PC-3 (cell line): ENCODE results near the gene SIPA1L3. TPM values are rescaled to one million over a fixed set of nuclear protein-coding genes. Genes with fewer than 3 reads are reported as not detected.

Experiments
- ATAC-seq: fragments of 200-7000 bp; cut with Tn5 transposase; 2 replicates; pipeline ENCODE4 v1.9.1; 2020; ENCODE audit warnings: mild to moderate bottlenecking, moderate library complexity
- BruUV-seq: library from RNA; stranded (reverse); fragments of 400-500 nt; replicated peaks from 2 replicates; lab custom pipeline; 2021; lab: Mats Ljungman, UMichigan
- CTCF ChIA-PET: fragments of 300-600 bp; sonication (Branson Sonifier 250); formaldehyde crosslinking; loops from one replicate; lab custom pipeline; 2022; ENCODE audit warnings: antibody characterized with exemption; lab: Charles Lee
- POLR2A ChIA-PET: fragments of 300-600 bp; sonication (Branson Sonifier 250); formaldehyde crosslinking; loops from one replicate; lab custom pipeline; 2022; ENCODE audit warnings: antibody characterized with exemption; ENCODE audit not compliant: unreplicated experiment; lab: Charles Lee
- DNase-seq: peaks from one replicate; pipeline ENCODE4 v3.0.0-alpha.2; 2015
- H2AFZ ChIP-seq: fragments of 300-600 bp; sonication (generic); 2 replicates; pipeline ENCODE4 v1.6.0; 2016; ENCODE audit warnings: antibody characterized with exemption, low read length
- H3F3A ChIP-seq: fragments of 300-600 bp; sonication (generic); one replicate; pipeline ENCODE4 v1.6.0; 2017; ENCODE audit warnings: antibody characterized with exemption, low read length, control low read depth, mild to moderate bottlenecking; ENCODE audit not compliant: unreplicated experiment
- H3K27ac ChIP-seq: fragments of 300-600 bp; sonication (generic); 2 replicates; pipeline ENCODE4 v1.5.1; 2016; ENCODE audit warnings: mild to moderate bottlenecking, low read length
- H3K27me3 ChIP-seq: fragments of 300-600 bp; sonication (generic); 2 replicates; pipeline ENCODE4 v1.6.1; 2016; ENCODE audit warnings: low read length, mixed read lengths
- H3K36me3 ChIP-seq: fragments of 300-600 bp; sonication (generic); 2 replicates; pipeline ENCODE4 v1.6.1; 2016; ENCODE audit warnings: low read depth, mixed run types, low read length, mixed read lengths
- H3K4me1 ChIP-seq: fragments of 300-600 bp; sonication (generic); 2 replicates; pipeline ENCODE4 v1.5.1; 2016; ENCODE audit warnings: low read length; ENCODE audit not compliant: insufficient read depth
- H3K4me2 ChIP-seq: fragments of 300-600 bp; sonication (generic); 2 replicates; pipeline ENCODE4 v1.6.0; 2016; ENCODE audit warnings: low read length
- H3K4me3 ChIP-seq: fragments of 300-600 bp; sonication (generic); 2 replicates; pipeline ENCODE4 v1.5.1; 2016; ENCODE audit warnings: mild to moderate bottlenecking, low read length, mixed read lengths
- H3K79me2 ChIP-seq: fragments of 300-600 bp; sonication (generic); 2 replicates; pipeline ENCODE4 v1.6.1; 2017; ENCODE audit warnings: low read length, mixed read lengths
- H3K9ac ChIP-seq: fragments of 300-600 bp; sonication (generic); 2 replicates; pipeline ENCODE4 v1.6.0; 2016; ENCODE audit warnings: mild to moderate bottlenecking, low read length
- H3K9me2 ChIP-seq: fragments of 300-600 bp; sonication (generic); replicated peaks from 2 replicates; pipeline ENCODE4 v1.6.1; 2016; ENCODE audit warnings: mixed run types, low read length, mixed read lengths
- H3K9me3 ChIP-seq: fragments of 300-600 bp; sonication (generic); 2 replicates; pipeline ENCODE4 v1.6.1; 2016; ENCODE audit warnings: low read length, mixed read lengths
- H4K20me1 ChIP-seq: fragments of 300-600 bp; sonication (generic); 2 replicates; pipeline ENCODE4 v1.6.1; 2016; ENCODE audit warnings: low read length, mixed read lengths
- CTCF ChIP-seq: fragments of 300-600 bp; sonication (generic); conservative IDR thresholded peaks from 2 replicates; pipeline ENCODE4 v1.5.1; 2017; ENCODE audit warnings: antibody characterized with exemption, low read depth, mild to moderate bottlenecking, low read length
- EZH2 ChIP-seq: fragments of 300-600 bp; sonication (generic); IDR thresholded peaks from one replicate; pipeline ENCODE4 v1.6.1; 2017; ENCODE audit warnings: antibody characterized with exemption, mild to moderate bottlenecking, low read length; ENCODE audit not compliant: unreplicated experiment
- EZH2phosphoT487 ChIP-seq: fragments of 300-600 bp; sonication (generic); IDR thresholded peaks from 2 replicates; pipeline ENCODE4 v1.6.1; 2018; ENCODE audit warnings: mild to moderate bottlenecking, antibody characterized with exemption, low read length, borderline replicate concordance
- intact Hi-C: fragments of 100-400 bp; cut with micrococcal nuclease; formaldehyde crosslinking; loops from 2 replicates; pipeline ENCODE4 v1.9.0; 2023
- total RNA-seq: library from RNA; depleted of rRNA; stranded (reverse); fragments of >200 nt; gene quantifications from 2 replicates; pipeline ENCODE4 v1.2.3, GENCODE V29; 2014

SIPA1L3 gene
- total RNA-seq, 1 experiment from 2014 or later, result 38.7 TPM

GRCh38 chr19:38227287-38228004 is 320.4 kb downstream of the SIPA1L3 start:
- no peak overlapping the region for H3K27ac ChIP-seq
- ATAC-seq (no peak), DNase-seq (no peak)
- ChIA-PET CTCF (no interaction called here), POLR2A (no interaction called here)
- no peak for TF ChIP-seq EZH2phosphoT487
- no peak for TF ChIP-seq EZH2
- TF ChIP-seq CTCF, result no peak
- H2AFZ ChIP-seq, result no peak overlapping the region
- H3F3A ChIP-seq, result no peaks in the 10 kb centered on the region
- H3K27me3 ChIP-seq, result 0 out of 2 replicates have a peak, but pooled peaks cover 2% of the 10 kb centered on the region
- no peaks in the 10 kb centered on the region for H3K4me1 ChIP-seq
- no TSS peak for BruUV-seq
- no peaks in the 10 kb centered on the region; the same call in 1 of the 2 replicates for H3K79me2 ChIP-seq
- no peak overlapping the region for H3K4me2 ChIP-seq
- H3K36me3 ChIP-seq, result no peaks in the 10 kb centered on the region
- H3K9me2 ChIP-seq, result no peaks in the 10 kb centered on the region
- H3K4me3 ChIP-seq, result no peak overlapping the region
- intact Hi-C loops, result no loop called here
- no peak overlapping the region for H3K9ac ChIP-seq
- H3K9me3 ChIP-seq, result no peaks in the 10 kb centered on the region
- H4K20me1 ChIP-seq, result no peaks in the 10 kb centered on the region

- Histone ChIP-seq H4K20me1 (no peaks in the 10 kb centered on the region), H3K79me2 (no peaks in the 10 kb centered on the region; the same call in 1 of the 2 replicates), H3K36me3 (no peaks in the 10 kb centered on the region), H3K9ac (no peak overlapping the region), H3K9me2 (no peaks in the 10 kb centered on the region), H3K4me1 (no peaks in the 10 kb centered on the region), H3F3A (no peaks in the 10 kb centered on the region), H2AFZ (no peak overlapping the region), H3K27ac (no peak overlapping the region), H3K27me3 (0 out of 2 replicates have a peak, but pooled peaks cover 2% of the 10 kb centered on the region), H3K4me3 (no peak overlapping the region), H3K4me2 (no peak overlapping the region), H3K9me3 (no peaks in the 10 kb centered on the region)
- no TSS peak for BruUV-seq
- TF ChIP-seq EZH2phosphoT487, result no peak
- TF ChIP-seq EZH2, result no peak
- TF ChIP-seq CTCF, result no peak
- CTCF ChIA-PET, result no interaction called here
- POLR2A ChIA-PET, result no interaction called here
- DNase-seq (no peak), ATAC-seq (no peak)
- intact Hi-C loops, result no loop called here
Measured at GRCh38 chr19:38228005-38228377, 321.0 kb downstream of the SIPA1L3 start.
